ENCODE data around the gene ZBTB7A. TPM values are rescaled to one million over a fixed set of nuclear protein-coding genes. Genes with fewer than 3 reads are reported as not detected.

ZBTB7A gene
- total and polyA plus RNA-seq, 11 donors = 14.6 to 65.0 (median 28.6) TPM

DNA sequence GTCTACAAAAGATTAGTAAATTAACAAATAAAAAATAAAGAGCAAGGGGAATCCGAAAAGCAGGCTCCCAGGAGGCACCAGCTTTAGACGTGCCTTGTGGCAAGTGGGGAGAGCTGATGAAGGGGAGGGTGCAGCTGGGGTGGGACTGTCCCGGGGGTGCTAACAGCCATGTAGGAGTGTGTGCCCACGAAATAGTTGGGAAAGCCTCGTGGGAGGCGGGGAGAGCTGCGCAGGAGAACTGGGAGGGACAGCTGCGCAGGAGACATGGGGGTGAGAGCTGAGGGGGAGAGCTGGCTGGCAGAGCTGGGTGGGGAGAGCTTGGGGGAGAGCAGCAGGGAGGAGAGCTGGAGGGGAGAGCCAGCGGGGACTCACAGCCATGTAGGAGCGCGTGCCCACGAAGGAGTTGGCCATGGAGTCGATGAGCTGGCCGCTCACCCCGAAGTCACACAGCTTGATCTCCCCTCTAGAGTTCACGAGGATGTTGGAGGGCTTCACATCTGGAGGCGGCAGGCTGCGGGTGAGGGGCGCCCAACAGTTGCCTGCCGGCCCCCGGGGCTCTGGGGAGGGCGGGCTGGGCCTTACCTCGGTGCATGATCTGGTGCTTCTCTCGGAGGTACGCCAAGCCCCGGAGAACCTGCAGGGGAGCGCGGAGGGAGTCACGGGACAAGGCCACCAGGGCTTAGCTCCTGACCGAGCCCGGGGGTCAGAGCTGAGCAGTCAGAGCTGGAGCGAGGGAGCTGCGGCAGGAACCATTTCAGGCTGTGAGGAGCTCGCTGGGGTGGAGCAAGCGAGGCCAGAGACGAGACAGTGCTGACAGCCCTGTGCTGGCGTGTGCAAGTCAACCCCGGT, 34.2 kb upstream of the ZBTB7A start:
- Histone ChIP-seq H3K9me3 (no peaks in the 10 kb centered on the region), H3K27me3 (no peaks in the 10 kb centered on the region), H3K27ac (no peak overlapping the region), H3K4me3 (no peak overlapping the region), H3K4me1 (peaks cover 0 to 26% (median 14%) of the 10 kb centered on the region in 12 donors), H3K36me3 (peaks cover 0 to 80% (median 61%) of the 10 kb centered on the region in 9 donors)
- TF ChIP-seq POLR2A (IDR thresholded peaks at IDR 0.05) = no peak
- TF ChIP-seq, protein P1, sequence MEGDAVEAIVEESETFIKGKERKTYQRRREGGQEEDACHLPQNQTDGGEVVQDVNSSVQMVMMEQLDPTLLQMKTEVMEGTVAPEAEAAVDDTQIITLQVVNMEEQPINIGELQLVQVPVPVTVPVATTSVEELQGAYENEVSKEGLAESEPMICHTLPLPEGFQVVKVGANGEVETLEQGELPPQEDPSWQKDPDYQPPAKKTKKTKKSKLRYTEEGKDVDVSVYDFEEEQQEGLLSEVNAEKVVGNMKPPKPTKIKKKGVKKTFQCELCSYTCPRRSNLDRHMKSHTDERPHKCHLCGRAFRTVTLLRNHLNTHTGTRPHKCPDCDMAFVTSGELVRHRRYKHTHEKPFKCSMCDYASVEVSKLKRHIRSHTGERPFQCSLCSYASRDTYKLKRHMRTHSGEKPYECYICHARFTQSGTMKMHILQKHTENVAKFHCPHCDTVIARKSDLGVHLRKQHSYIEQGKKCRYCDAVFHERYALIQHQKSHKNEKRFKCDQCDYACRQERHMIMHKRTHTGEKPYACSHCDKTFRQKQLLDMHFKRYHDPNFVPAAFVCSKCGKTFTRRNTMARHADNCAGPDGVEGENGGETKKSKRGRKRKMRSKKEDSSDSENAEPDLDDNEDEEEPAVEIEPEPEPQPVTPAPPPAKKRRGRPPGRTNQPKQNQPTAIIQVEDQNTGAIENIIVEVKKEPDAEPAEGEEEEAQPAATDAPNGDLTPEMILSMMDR (IDR thresholded peaks at IDR 0.05) = no peak
- no peak for ATAC-seq
- intact Hi-C loops (cut with DNase I) = no loop called here
- 90 to 94% (median 92%) methylated on average over 33 to 38 of the region's 38 CpGs for WGBS, 4 donors
- DNase-seq = no peak

DNA sequence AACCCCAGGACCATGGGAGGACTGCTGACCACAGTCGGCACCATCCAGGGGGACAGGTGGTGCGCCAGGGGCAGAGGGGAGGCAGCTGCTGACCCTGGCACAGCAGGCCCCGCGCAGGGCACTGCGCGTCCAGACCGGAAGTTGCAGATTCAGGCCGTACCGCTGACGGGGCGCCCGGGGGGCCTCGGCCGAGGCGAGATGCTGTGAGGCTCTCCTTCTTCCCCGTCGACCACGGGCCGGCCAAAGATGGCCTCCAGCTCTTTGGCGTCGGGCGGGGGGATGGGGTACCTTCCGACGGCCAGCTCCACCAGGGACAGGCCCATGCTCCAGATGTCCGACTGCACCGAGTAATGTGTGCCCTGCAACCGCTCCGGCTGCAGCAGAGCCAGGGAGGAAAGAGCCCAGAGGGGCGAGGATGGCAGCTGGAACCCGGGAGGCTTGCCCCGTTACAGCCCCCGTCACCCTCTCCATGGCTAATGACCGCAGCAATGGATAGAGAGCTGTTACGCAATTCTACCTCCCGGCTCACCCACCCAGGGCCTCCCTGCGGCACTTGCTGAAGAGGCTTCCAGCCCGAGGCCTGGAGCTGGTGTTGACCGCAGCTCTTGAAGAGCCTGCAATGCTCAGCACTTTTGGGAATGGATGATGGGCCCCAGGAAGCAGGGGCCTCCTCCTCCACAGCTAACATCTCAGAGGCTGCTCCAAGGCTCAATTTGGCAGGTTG, 32.5 kb upstream of the ZBTB7A start:
- TF ChIP-seq, protein P1 (IDR thresholded peaks at IDR 0.05) = no peak
- no peak for TF ChIP-seq POLR2A (IDR thresholded peaks at IDR 0.05)
- DNase-seq (no peak), ATAC-seq (no peak)
- 90 to 95% (median 91%) methylated on average over 14 to 38 of the region's 38 CpGs for WGBS, 4 donors
- Histone ChIP-seq H3K4me1 (peaks cover 0 to 26% (median 14%) of the 10 kb centered on the region in 12 donors), H3K4me3 (no peak overlapping the region), H3K27me3 (no peaks in the 10 kb centered on the region), H3K36me3 (peaks cover 0 to 84% (median 57%) of the 10 kb centered on the region in 9 donors), H3K27ac (peak overlapping the region in 4 of 12 donors; percentile 57 to 78 (median 70)), H3K9me3 (no peaks in the 10 kb centered on the region)
- intact Hi-C loops (cut with DNase I) = no loop called here

DNA sequence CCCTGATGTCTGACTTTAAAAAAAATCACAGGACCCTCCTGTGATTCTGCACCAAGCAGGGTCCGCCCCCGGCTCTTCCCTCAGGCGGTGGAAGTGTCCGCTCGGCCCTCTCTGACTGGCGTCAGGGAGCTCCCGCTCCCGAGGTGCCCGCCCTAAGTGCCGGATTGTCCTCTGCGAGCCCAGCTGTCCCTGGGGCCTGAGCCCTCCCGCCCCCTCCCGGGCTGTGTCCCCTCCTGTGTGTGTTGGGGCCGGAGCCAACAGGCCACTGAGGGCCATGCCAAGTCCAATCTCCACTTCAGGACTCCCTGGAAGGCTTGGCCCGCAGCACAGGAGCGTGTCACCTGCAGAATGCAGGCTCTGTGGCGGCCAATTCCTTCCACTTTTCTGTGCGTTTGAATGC, 31.8 kb upstream of the ZBTB7A start:
- Histone ChIP-seq H3K4me1 (peaks cover 0 to 26% (median 12%) of the 10 kb centered on the region in 12 donors), H3K4me3 (no peak overlapping the region), H3K27me3 (no peaks in the 10 kb centered on the region), H3K36me3 (peaks cover 0 to 84% (median 57%) of the 10 kb centered on the region in 9 donors), H3K27ac (peak overlapping the region in 10 of 12 donors; percentile 10 to 89 (median 67)), H3K9me3 (no peaks in the 10 kb centered on the region)
- WGBS, 4 donors = 45 to 55% (median 49%) methylated on average over 14 to 18 of the region's 18 CpGs
- peak; percentile 82 to 93 (median 84) for ATAC-seq
- peak; percentile 70 to 86 (median 82) for DNase-seq
- no peak for TF ChIP-seq POLR2A (IDR thresholded peaks at IDR 0.05)
- TF ChIP-seq, protein P1 (IDR thresholded peaks at IDR 0.05) = no peak
- intact Hi-C loops (cut with DNase I) = no loop called here

DNA sequence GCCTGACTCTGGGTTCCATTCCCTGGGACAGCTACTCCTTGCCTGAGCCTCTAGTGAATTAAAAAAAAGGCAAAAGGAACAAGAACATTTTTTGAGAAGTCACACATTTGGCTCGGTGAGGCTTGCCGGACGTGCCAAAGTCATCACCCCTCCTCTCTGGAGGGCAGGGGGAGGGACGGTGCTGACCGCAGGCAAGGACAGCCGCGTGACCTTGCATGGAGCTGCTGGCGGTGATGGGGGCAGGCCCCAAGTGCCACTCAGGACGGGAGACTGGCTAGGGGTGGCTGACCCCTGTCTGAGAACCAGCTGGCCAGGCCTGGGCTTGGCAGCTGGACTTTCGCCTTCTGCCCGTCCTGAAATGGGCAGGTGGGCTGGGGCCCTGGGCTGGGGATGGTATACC, 30.8 kb upstream of the ZBTB7A start:
- TF ChIP-seq POLR2A (IDR thresholded peaks at IDR 0.05) = no peak
- Histone ChIP-seq H3K4me1 (peaks cover 0 to 26% (median 11%) of the 10 kb centered on the region in 12 donors), H3K4me3 (no peak overlapping the region), H3K9me3 (no peaks in the 10 kb centered on the region), H3K36me3 (peaks cover 0 to 84% (median 61%) of the 10 kb centered on the region in 9 donors), H3K27ac (peak overlapping the region in 11 of 12 donors; percentile 10 to 89 (median 65)), H3K27me3 (no peaks in the 10 kb centered on the region)
- intact Hi-C loops (cut with DNase I) = no loop called here
- WGBS, 4 donors = 35 to 49% (median 42%) methylated on average over 6 to 11 of the region's 11 CpGs
- peak; percentile 49 to 73 (median 62) for ATAC-seq
- DNase-seq = peak in 4 of 5 donors; percentile 52 to 75 (median 54)
